GM12878 (cell line): ENCODE results near the gene PAPLN.

Experiments used
- FOXK2 ChIP-seq: fragments of 450-650 bp; IDR thresholded peaks from 2 replicates; pipeline ENCODE4 v1.6.1; 2017; ENCODE audit warnings: mild to moderate bottlenecking, moderate library complexity
- PML ChIP-seq: IDR thresholded peaks from 2 replicates; pipeline ENCODE4 v1.6.1; 2012; ENCODE audit warnings: low read length, inconsistent platforms
- POLR2A ChIP-seq: IDR thresholded peaks from 2 replicates; pipeline ENCODE4 v1.6.1; 2011; ENCODE audit warnings: low read depth, mild to moderate bottlenecking, low read length
- ZNF274 ChIP-seq: IDR thresholded peaks from one replicate; pipeline ENCODE4 v1.8.0; 2011; ENCODE audit not compliant: insufficient read length, insufficient read depth
- TF ChIP-seq, protein P1 (sequence below): fragments of 450-650 bp; IDR thresholded peaks from 2 replicates; pipeline ENCODE4 v1.6.1; 2017; ENCODE audit warnings: mild to moderate bottlenecking
- TF ChIP-seq, protein P2 (sequence below): fragments of 450-650 bp; IDR thresholded peaks from 2 replicates; pipeline ENCODE4 v1.6.1; 2017; ENCODE audit warnings: antibody characterized with exemption, mild to moderate bottlenecking, moderate library complexity

DNA sequence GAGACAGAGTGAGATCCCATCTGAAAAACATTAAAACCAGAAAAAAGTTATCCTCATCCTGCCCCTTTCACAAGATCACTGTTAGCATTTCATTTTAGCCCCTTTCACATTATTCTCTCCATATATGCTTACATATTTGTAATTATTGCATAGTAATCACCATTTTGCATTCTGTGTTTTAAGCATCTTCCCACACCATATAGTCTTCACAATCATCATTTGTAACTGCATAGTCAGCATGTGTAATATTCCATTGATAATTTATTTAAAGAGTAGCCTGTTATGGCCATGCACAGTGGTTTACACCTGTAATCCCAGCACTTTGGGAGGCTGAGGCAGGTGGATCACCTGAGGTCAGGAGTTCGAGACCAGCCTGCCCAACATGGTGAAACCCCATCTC, 11.8 kb downstream of the PAPLN start:
- TF ChIP-seq POLR2A, result no peak
- no peak for TF ChIP-seq ZNF274
- no peak for TF ChIP-seq PML
- TF ChIP-seq, protein P1, sequence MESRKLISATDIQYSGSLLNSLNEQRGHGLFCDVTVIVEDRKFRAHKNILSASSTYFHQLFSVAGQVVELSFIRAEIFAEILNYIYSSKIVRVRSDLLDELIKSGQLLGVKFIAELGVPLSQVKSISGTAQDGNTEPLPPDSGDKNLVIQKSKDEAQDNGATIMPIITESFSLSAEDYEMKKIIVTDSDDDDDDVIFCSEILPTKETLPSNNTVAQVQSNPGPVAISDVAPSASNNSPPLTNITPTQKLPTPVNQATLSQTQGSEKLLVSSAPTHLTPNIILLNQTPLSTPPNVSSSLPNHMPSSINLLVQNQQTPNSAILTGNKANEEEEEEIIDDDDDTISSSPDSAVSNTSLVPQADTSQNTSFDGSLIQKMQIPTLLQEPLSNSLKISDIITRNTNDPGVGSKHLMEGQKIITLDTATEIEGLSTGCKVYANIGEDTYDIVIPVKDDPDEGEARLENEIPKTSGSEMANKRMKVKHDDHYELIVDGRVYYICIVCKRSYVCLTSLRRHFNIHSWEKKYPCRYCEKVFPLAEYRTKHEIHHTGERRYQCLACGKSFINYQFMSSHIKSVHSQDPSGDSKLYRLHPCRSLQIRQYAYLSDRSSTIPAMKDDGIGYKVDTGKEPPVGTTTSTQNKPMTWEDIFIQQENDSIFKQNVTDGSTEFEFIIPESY, result no peak
- TF ChIP-seq FOXK2, result no peak
- TF ChIP-seq, protein P2, sequence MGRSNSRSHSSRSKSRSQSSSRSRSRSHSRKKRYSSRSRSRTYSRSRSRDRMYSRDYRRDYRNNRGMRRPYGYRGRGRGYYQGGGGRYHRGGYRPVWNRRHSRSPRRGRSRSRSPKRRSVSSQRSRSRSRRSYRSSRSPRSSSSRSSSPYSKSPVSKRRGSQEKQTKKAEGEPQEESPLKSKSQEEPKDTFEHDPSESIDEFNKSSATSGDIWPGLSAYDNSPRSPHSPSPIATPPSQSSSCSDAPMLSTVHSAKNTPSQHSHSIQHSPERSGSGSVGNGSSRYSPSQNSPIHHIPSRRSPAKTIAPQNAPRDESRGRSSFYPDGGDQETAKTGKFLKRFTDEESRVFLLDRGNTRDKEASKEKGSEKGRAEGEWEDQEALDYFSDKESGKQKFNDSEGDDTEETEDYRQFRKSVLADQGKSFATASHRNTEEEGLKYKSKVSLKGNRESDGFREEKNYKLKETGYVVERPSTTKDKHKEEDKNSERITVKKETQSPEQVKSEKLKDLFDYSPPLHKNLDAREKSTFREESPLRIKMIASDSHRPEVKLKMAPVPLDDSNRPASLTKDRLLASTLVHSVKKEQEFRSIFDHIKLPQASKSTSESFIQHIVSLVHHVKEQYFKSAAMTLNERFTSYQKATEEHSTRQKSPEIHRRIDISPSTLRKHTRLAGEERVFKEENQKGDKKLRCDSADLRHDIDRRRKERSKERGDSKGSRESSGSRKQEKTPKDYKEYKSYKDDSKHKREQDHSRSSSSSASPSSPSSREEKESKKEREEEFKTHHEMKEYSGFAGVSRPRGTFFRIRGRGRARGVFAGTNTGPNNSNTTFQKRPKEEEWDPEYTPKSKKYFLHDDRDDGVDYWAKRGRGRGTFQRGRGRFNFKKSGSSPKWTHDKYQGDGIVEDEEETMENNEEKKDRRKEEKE, result no peak
